ENCODE results near the gene DCTN1.

The DCTN1 gene

DNA sequence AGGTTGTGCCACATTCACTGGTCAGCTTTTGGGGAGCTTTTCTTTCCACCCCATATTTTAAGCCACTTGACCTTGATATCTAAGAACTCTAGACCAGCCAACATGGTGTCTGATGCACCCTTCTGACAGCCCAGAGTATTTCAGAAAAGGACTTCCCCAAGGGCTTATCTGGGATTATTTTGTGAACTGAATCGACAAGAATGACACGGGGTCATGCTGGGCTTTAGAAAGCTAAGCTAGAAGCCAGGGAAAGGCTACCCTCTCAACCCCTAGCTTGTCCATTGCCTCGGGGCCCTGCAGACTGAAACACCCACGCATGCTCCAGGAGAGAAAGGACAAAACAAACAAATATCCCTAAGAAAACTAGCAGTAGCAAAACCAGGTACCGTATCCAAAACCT lies 52.9 kb downstream of the DCTN1 start:
- POLR2A ChIA-PET (ENCODE audit: low non-redundant PET) = no interaction called here
- TF ChIP-seq, protein P1, sequence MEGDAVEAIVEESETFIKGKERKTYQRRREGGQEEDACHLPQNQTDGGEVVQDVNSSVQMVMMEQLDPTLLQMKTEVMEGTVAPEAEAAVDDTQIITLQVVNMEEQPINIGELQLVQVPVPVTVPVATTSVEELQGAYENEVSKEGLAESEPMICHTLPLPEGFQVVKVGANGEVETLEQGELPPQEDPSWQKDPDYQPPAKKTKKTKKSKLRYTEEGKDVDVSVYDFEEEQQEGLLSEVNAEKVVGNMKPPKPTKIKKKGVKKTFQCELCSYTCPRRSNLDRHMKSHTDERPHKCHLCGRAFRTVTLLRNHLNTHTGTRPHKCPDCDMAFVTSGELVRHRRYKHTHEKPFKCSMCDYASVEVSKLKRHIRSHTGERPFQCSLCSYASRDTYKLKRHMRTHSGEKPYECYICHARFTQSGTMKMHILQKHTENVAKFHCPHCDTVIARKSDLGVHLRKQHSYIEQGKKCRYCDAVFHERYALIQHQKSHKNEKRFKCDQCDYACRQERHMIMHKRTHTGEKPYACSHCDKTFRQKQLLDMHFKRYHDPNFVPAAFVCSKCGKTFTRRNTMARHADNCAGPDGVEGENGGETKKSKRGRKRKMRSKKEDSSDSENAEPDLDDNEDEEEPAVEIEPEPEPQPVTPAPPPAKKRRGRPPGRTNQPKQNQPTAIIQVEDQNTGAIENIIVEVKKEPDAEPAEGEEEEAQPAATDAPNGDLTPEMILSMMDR (conservative IDR thresholded peaks at IDR 0.05; ENCODE audit: low read depth) = no peak
- CTCF ChIA-PET = interaction anchor here (4.4 kb wide), 1 partner anchor 7 kb away, joined by 27 read pairs; no protein-coding TSS in a partner anchor
- H3K27ac ChIP-seq = no peak overlapping the region
- DNase-seq (ENCODE audit: low spot score) = no peak

DNA sequence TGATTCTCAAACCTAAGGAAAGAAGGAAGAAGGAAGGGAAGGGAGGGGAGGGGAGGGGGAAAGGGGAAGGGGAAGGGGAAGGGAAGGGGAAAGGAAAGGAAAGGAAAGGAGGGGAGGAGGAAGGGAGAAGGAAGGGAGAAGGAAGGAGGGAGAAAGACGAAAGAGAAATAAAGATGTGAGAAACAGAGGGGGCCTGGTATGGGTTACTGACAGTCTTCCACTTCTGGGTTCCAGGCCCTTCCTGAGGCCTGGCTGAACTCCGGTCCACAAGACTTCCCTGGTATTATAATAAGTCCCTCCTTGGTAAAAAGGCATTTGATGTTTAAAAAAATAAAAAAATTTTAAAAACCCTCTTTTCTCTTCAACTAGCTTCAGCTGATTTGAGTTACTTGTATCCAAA lies 54.3 kb downstream of the DCTN1 start:
- DNase-seq (ENCODE audit: low spot score) = no peak
- POLR2A ChIA-PET (ENCODE audit: low non-redundant PET) = no interaction called here
- TF ChIP-seq, protein P1 (conservative IDR thresholded peaks at IDR 0.05; ENCODE audit: low read depth) = no peak
- CTCF ChIA-PET = interaction anchor here (0.6 to 4.4 kb wide), 2 partner anchors 9 to 148 kb away, joined by 3 to 27 read pairs; no protein-coding TSS in a partner anchor
- no peak overlapping the region for H3K27ac ChIP-seq

DNA sequence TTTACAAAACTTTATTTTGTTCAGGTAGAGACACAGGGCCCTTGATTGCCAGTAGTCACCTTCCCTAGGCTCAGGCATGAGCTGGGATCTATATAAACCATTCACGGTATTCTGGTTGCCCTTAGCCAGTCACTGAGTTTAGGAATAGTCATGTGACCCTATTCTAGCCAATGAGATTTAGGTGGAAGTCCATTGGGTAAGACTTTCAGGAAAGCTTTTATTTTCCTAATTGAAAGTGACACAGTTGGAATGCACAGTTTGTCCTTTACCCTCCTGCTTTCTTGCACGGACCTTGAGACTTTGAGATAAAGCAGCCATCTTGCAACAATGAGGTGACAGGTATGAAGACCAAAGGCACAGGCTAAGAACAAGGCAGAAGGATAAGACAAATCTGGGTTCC lies 58.4 kb downstream of the DCTN1 start:
- TF ChIP-seq, protein P1 (conservative IDR thresholded peaks at IDR 0.05; ENCODE audit: low read depth) = no peak
- POLR2A ChIA-PET (ENCODE audit: low non-redundant PET) = no interaction called here
- no peak for DNase-seq (ENCODE audit: low spot score)
- CTCF ChIA-PET = interaction anchor here (0.7 kb wide), 1 partner anchor 72 kb away, joined by 4 read pairs; no protein-coding TSS in a partner anchor
- no peak overlapping the region for H3K27ac ChIP-seq

DNA sequence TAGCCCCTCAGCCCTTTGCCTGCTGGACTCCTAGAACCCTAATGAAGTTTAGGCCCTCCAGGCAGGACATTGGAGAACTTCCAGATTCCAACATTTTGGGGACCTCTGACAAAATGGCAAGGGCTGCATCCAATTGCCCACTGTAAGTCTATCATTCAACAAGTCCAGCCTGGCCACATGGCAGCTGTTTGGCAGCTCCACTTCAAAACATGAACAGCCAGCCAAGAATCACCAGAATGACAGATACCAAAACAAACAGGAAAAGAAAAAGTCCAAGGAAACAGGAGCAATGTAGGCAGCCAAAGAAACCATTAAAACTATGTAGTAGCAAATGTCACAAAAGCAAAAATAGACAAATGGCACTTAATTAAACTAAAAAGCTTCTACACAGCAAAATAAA lies 62.4 kb downstream of the DCTN1 start:
- ChIA-PET POLR2A (ENCODE audit: low non-redundant PET) (no interaction called here), CTCF (interaction anchor here (0.7 to 1.4 kb wide), 3 partner anchors 17 to 638 kb away, joined by 4 to 5 read pairs (median 5); no protein-coding TSS in a partner anchor)
- TF ChIP-seq, protein P1 (conservative IDR thresholded peaks at IDR 0.05; ENCODE audit: low read depth) = no peak
- H3K27ac ChIP-seq = no peak overlapping the region
- no peak for DNase-seq (ENCODE audit: low spot score)

GRCh38 chr2:74316627-74317295 lies 63.4 kb downstream of the DCTN1 start:
- CTCF ChIA-PET = interaction anchor here (0.6 to 1.1 kb wide), 2 partner anchors 18 to 22 kb away, joined by 3 read pairs; no protein-coding TSS in a partner anchor
- no peak overlapping the region for H3K27ac ChIP-seq
- no peak for DNase-seq (ENCODE audit: low spot score)
- TF ChIP-seq, protein P1 (conservative IDR thresholded peaks at IDR 0.05; ENCODE audit: low read depth) = no peak
- POLR2A ChIA-PET (ENCODE audit: low non-redundant PET) = no interaction called here

DNA sequence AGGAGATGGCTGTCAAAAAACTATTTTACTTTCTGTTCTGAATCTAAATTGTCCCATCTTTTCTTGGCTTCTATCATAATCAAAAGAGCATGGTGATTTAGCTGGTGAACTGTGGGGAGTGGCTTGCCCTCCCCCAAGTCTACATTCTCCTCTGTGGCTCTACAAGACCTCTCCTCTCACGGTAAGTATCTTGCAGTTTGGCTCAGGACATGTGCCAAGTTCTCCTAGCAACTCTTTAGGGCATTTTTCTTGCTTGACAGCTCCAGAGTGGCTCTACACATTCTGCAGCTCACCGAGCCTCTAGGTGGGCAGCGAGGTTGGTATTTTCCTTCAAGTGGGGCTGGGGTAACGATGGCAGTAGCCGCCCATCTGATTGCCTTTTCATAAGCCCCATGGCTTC lies 66.0 kb downstream of the DCTN1 start:
- ChIA-PET POLR2A (ENCODE audit: low non-redundant PET) (no interaction called here), CTCF (interaction anchor here (0.7 kb wide), 1 partner anchor 614 kb away, joined by 3 read pairs; no protein-coding TSS in a partner anchor)
- no peak for DNase-seq (ENCODE audit: low spot score)
- TF ChIP-seq, protein P1 (conservative IDR thresholded peaks at IDR 0.05; ENCODE audit: low read depth) = no peak
- no peak overlapping the region for H3K27ac ChIP-seq

All from RWPE1 (cell line).